Stimulated activated effector memory CD8-positive, alpha-beta T cell treated with anti-CD3 and anti-CD28 coated beads, Interleukin-12 subunit alpha, Interleukin-12 subunit beta, amount 100 ng/mL, for 72 hours (primary cell): Measurements from ENCODE around the gene TCEA2.

Experiments used
- ATAC-seq: fragments of 150-1000 bp; cut with Tn5 transposase; 2 replicates; pipeline ENCODE4 v1.10.0; 2021
- DNase-seq, 2 donors: peaks; one replicate each; pipeline ENCODE4 v3.0.0; 2021 to 2022; ENCODE audit warnings: low spot score in 2 of 2
- H3K27ac Mint-ChIP-seq: one replicate; pipeline ENCODE4 v1.8.0; 2022; ENCODE audit warnings: mild to moderate bottlenecking, mixed read lengths
- H3K36me3 Mint-ChIP-seq: one replicate; pipeline ENCODE4 v1.8.0; 2022; ENCODE audit warnings: mild to moderate bottlenecking, mixed read lengths
- H3K4me1 Mint-ChIP-seq: one replicate; pipeline ENCODE4 v1.8.0; 2022; ENCODE audit warnings: mixed read lengths
- H3K4me3 Mint-ChIP-seq: one replicate; pipeline ENCODE4 v1.8.0; 2022; ENCODE audit warnings: mild to moderate bottlenecking, mixed read lengths
- H3K9me3 Mint-ChIP-seq: one replicate; pipeline ENCODE4 v1.8.0; 2022; ENCODE audit warnings: mixed read lengths

Gene TCEA2

DNA sequence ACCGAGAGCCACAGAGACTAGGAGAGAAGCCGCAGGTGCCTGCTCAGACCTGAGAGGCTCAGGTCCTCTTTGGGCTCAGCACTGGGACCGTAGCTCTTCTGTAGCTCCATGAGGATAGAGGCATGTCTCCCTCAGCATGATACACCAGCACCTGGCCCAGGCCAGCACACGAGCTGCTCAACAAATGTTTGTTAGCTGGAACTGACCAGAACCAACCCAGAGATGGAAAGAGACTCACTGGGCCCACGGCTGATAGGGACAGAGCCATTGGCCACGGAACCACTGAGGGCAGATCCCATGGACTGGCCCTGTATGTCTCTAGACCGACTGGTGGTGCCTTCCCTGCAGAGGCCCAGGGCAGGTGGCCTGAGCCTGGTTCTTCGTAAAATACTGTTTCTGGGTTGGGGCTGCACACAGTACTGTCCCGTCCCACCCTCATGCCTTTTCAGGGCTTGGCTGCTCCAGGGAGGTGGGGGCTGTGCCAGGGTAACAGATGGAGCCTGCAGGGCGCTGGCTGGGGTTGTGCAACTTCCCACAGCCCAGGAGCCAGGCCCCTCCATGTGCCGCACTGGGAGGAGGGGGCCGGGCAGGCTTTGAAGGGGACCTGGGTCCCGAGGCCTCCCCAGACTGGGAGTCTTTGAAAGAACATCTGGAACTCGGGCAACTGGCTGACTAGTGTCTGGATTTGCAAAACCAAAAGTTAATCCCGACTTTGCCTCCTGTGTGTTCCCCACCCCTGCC lies 21.8 kb upstream of the TCEA2 start:
- ATAC-seq, result no peak
- Mint-ChIP-seq H3K4me3 (peak overlapping the region; percentile 71), H3K9me3 (no peaks in the 10 kb centered on the region), H3K4me1 (peaks cover 22% of the 10 kb centered on the region), H3K27ac (no peak overlapping the region), H3K36me3 (peaks cover 5% of the 10 kb centered on the region)
- DNase-seq, result no peak

DNA sequence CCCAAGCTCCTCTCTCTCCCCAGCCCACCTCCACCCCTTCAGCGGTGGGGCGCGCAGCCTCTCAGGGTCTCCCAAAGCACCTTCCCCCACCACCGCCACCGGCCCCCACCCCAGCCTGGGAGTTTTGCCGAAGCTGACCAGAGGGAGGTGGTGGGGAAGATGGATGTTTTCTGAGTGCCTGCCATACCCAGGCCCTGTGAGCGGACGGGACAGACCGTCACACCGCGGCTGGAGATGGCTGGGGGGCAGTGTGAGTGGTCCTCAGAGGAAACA lies 21.3 kb upstream of the TCEA2 start:
- Mint-ChIP-seq H3K27ac (peak overlapping the region; percentile 82), H3K4me1 (peaks cover 22% of the 10 kb centered on the region)

DNA sequence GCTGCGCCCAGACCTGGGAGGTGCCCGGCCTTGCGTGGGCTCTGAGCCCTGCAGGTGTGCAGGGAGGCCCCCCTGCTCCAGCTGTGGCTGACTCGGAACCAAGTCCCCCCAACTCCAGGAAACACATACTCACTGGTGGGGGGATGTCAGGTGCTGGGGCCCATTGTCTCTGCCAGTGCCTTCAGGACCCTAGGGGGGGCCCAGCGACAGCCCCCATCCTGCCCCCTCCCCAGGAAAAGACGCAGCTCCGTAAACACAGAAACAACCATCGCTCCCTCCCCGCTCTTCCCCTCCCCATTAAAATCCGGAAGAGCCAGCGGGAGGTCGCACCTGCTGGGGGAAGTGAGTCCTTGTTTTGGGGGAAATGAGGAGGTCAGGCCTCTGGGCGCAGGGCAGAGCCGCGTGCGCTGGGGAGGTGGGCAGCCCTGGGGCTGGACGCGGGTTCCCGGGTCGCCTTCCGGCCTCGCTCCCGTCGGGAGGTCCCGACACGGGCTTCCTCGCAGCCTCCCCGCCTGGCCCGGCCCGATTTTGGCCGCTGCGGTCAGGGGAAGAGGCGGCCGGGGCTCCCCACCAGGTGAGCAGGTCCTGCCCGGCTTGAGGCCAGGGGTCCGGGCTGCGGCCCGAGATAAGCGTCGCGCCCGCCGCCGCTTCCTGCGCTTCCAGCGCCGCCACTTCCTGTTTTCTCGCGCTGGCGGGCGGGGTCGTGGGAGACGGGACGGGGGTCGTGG lies 20.8 kb upstream of the TCEA2 start:
- no peak for DNase-seq
- Mint-ChIP-seq H3K4me3 (peak overlapping the region; percentile 71), H3K9me3 (no peaks in the 10 kb centered on the region), H3K4me1 (peaks cover 22% of the 10 kb centered on the region), H3K27ac (peak overlapping the region; percentile 82), H3K36me3 (peaks cover 5% of the 10 kb centered on the region)
- ATAC-seq, result no peak

More for the DNA sequence above, 21.3 kb upstream of the TCEA2 start:
- peaks cover 5% of the 10 kb centered on the region for H3K36me3 Mint-ChIP-seq
- no peak for ATAC-seq
- H3K4me3 Mint-ChIP-seq, result peak overlapping the region; percentile 71
- DNase-seq, result no peak
- H3K9me3 Mint-ChIP-seq, result no peaks in the 10 kb centered on the region

DNA sequence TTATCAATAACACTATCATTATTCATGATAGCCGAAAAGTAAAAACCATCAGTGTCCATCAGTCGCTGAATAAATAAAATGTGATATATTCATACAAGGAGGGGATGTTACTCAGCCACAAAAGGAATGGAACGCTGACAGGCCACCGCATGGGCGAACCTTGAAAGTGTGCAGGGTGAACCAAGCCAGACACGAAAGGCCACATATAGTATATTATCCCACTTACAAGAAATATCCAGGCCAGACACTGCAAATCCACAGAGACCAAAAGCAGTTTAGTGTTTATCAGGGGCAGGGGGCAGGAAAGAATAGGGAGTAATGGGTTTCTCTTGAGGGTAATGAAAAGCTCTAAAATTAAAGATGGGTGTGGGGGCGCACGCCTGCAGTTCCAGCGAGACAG lies 19.2 kb upstream of the TCEA2 start:
- no peak for ATAC-seq
- Mint-ChIP-seq H3K27ac (no peak overlapping the region), H3K9me3 (no peaks in the 10 kb centered on the region), H3K4me1 (peaks cover 17% of the 10 kb centered on the region), H3K4me3 (peak overlapping the region; percentile 71), H3K36me3 (no peaks in the 10 kb centered on the region)
- no peak for DNase-seq

DNA sequence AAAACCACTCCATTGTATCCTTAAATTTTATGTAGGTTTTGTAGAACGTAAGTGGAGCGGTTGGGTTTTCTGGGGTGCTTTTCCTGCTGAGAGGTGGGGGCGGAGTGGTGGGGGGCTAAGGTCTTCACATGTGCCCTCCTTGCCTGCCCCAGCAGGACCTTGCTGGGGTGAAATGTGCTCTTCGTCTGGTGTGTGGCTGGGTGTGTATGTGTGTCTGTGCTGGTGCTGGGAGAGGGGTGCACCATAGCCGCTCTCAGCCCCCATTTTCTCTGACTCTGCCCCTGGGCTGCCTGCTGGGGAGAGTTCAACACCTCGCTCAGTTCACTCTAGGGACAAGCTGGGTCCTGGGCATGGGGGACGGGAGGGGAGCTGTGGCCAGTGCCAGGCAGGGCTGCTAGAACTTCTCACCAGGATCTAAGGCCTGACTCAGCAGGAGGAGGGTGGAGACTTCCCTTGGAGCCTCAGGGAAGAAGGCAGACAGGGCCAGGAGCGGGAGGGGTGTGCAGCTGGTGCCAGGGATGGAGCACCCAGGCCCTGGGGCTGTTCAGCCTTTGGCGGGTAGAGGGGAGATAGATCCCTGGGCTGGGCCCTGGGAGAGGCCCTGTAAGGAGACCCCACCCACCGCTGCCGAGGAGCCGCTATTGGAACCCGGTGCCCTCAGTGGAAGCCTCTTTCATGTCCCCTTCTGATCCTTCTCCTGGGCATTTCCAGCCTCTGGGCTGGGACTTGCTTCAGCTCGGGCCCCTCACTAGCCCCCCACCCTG lies 18.3 kb upstream of the TCEA2 start:
- Mint-ChIP-seq H3K36me3 (no peaks in the 10 kb centered on the region), H3K9me3 (no peaks in the 10 kb centered on the region), H3K4me3 (no peak overlapping the region), H3K4me1 (peaks cover 17% of the 10 kb centered on the region), H3K27ac (no peak overlapping the region)
- ATAC-seq (no peak), DNase-seq (no peak)

DNA sequence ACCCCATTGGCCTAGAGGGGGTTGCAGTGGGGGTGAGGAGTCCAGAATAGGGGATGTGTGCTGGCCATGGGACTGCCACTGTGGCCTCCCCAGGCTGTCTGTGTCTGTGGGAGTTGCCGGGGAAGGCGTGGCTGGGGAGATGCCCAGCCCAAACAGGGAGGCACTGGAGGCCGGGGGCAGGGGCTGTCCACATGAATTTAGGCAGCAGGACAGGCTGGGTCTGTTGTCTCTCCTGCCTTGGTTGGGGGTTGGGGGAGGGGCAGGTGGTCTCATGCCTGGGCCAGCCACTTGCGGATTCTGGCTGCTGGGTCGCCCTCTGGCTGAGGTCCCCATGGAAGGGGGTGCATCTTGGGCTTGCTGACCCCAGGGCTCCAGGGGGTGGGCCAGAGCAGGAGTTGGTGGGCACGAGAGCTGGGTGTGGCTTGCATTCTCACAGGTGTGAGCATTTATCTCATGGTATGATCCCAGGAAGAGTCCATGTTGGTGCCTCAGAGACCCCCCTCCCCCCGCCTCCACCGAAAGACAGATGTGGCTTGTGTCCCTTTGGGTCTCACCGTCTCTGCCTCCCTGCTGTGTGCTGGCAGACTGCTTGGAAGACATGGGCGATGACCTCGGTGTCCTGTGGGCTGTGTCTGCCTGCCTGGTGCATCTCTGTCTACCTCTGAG lies 17.5 kb upstream of the TCEA2 start:
- Mint-ChIP-seq H3K9me3 (no peaks in the 10 kb centered on the region), H3K4me3 (no peak overlapping the region), H3K4me1 (peaks cover 17% of the 10 kb centered on the region), H3K27ac (no peak overlapping the region), H3K36me3 (no peaks in the 10 kb centered on the region)
- ATAC-seq (no peak), DNase-seq (no peak)

DNA sequence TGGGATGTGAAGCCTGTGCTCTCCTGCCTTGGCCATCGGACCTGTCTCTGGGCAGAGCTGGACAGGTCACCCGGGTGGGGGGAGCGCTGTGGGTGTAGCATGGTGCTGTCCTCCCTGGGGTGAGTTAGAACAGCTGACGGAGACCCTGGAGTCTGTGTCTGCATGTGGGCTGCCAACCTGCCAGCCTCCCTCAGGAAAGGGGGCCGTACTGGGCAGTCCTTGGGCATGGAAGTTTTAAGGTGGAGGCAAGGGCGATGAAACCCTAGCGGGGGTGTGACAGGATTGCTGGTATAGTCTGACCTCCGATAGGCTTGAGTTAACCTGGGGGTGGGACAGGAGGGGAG lies 16.0 kb upstream of the TCEA2 start:
- no peak overlapping the region for H3K27ac Mint-ChIP-seq
- no peaks in the 10 kb centered on the region for H3K36me3 Mint-ChIP-seq
- ATAC-seq (no peak), DNase-seq (no peak)
- peaks cover 17% of the 10 kb centered on the region for H3K4me1 Mint-ChIP-seq
- H3K9me3 Mint-ChIP-seq, result no peaks in the 10 kb centered on the region
- H3K4me3 Mint-ChIP-seq, result peak overlapping the region; percentile 38

DNA sequence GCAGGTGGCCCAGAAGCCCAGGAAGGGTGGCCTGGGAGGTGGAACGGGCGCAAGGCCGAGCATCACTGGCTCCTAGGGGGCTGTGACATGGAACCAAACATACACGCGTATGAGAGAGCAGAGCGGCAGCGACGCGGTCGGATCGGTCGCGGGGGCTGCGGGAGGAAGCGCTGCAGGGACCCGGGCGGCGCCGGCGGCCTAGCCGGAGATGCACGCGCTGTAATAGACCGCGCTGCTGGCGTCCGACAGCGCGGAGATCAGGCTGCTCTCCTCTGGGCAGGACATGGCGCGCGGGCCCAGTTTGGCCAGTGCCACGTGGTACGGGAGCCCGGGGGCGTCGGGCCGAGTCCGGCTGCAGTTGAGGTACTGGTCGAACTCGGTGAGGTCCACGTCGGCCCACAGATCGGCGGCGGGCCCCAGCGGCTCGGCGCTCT lies 15.0 kb upstream of the TCEA2 start:
- ATAC-seq (no peak), DNase-seq (no peak)
- no peaks in the 10 kb centered on the region for H3K36me3 Mint-ChIP-seq
- H3K27ac Mint-ChIP-seq, result no peak overlapping the region
- H3K9me3 Mint-ChIP-seq, result no peaks in the 10 kb centered on the region
- peak overlapping the region; percentile 38 for H3K4me3 Mint-ChIP-seq
- H3K4me1 Mint-ChIP-seq, result peaks cover 17% of the 10 kb centered on the region

DNA sequence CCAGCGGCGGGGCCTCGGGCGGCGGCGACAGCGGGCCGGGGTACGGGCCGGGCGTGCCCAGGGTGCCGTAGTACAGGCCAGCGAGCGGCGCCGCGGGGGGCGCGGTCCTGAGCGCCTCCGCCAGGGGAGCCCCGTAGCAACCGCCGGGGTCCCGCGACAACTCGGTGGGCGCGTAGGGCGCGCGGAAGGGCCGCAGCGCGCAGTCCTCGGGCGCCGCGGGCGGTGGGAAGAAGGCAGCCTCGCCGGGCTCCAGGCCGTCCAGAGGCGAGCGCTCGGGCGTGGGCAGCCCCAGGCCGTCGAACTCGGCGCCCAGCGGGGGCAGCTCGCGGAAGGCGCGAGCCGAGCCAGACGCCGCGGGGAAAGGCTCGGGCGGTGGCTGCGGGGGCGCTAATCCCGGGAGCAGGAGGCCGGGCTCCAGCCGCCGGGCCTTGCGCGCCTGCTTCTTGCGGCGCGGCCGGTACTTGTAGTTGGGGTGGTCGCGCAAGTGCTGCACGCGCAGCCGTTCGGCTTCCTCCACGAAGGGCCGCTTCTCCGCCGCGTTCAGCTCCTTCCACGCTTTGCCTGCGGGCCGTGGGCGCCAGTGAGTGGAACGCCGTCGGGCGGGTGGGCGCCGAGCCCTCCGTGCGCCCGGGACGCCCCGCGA lies 14.5 kb upstream of the TCEA2 start:
- Mint-ChIP-seq H3K4me1 (peaks cover 20% of the 10 kb centered on the region), H3K27ac (no peak overlapping the region), H3K4me3 (peak overlapping the region; percentile 53), H3K36me3 (no peaks in the 10 kb centered on the region), H3K9me3 (no peaks in the 10 kb centered on the region)
- ATAC-seq, result no peak
- no peak for DNase-seq

DNA sequence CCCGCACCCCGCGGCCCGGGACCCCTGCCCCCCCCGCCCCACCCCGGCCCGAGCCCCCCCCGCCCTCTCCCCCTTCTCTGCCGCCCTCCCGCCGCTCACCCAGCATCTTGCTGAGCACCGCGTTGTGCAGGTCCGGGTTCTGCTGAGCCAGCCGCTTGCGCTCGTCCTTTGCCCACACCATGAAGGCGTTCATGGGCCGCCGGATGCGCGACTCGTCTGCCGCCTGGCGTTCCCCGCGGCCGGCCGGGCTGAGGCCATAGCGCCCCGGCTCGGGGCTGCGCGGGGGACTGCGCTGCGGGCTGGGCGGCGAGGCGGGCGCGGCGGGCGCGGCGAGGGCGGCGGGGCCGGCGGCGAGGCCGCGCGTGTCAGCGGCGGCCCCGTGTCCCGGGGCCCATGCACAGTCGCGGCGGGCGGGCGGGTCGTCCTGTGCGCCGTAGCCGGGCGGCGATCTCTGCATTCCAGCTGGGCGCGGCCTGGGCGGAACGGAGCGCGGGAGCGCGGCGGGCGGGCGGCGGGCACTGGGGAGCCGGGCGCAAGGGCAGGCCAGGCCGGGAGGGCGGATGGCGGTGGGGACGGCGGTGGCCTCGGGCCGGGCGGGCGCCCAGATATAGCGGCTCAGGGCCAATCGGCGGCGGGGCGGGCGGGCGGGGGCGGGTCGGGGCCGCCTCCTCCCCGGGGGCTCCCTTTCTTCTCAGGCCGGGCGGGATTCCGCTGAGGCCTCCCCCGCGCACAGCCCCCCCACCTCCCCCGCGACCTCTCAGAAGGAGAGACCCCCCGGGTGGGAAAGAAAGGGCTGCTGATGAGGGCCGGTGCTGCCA lies 13.7 kb upstream of the TCEA2 start, which contains the start of gene SOX18:
TSS of gene SOX18 (minus strand) at position 580 of the 818 bp plus-strand sequence. CDS start at position 457, 123 bp downstream.
- no peak within 1 kb of the TSS for H3K27ac Mint-ChIP-seq
- DNase-seq (no peak), ATAC-seq (peak; percentile 66)
- peak within 1 kb of the TSS; percentile 53 for H3K4me3 Mint-ChIP-seq
- peaks cover 24% of the 10 kb centered on the region for H3K4me1 Mint-ChIP-seq
- no peaks in the 10 kb centered on the region for H3K9me3 Mint-ChIP-seq
- H3K36me3 Mint-ChIP-seq, result peaks cover under 1% of the 10 kb centered on the region

DNA sequence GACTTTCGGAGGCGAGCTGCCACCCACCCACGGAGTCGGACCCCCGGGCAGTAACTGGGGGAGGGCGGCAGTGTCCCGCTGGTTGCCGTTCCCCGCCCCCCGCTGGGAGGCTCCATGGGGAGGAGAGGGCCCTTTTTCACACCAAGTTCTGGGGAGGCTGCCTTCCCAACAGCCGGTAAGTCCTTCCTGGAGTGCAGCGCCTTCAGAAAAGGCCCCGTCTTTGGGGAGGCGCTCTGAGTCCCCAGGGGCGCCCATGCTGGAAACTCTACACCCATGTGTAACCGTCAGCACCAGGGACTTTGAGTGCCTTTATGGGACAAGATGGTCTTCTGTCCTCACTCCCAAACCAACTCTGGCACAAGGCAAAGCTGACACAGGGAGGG lies 13.1 kb upstream of the TCEA2 start:
- H3K36me3 Mint-ChIP-seq, result peaks cover 4% of the 10 kb centered on the region
- peaks cover 24% of the 10 kb centered on the region for H3K4me1 Mint-ChIP-seq
- no peaks in the 10 kb centered on the region for H3K9me3 Mint-ChIP-seq
- ATAC-seq (no peak), DNase-seq (no peak)
- H3K4me3 Mint-ChIP-seq, result peak overlapping the region; percentile 37
- no peak overlapping the region for H3K27ac Mint-ChIP-seq

DNA sequence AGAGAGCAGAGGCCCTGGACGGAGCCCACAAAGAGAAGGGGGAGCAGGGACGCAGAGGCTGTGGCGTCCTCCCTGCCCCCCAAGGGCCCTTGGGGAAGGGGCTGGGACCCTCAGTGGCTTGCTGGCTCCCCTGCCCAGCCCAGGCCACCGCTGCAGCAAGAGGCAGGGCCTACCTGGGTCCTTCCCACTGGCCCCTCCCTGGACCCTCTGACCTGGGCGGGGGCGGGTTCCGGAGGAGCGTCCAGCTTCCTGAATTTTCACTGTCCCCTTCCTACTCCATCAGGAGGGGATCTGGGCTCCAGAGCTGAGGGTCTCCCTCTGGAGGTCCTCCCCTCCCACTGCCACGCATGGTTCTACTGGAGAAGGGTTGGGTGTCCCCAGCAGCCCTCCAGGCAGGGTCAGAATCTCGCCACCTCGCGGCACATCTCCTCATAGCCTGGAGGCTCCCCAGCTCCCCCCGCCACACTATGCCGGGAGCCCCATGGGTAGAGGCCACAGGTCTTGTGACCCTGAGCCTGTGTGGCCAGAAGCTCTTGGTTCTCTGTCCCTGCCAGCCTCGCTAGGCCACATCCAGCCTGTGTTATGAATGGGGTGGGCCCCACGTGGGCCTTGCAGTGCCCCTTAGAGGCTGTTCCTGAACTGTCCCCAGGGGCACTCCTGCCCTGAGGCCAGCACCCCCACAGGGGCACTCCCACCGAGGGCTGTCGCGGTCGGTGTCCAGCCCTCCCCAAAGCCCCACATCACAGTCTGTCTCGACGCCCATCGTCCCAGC lies 12.6 kb upstream of the TCEA2 start:
- Mint-ChIP-seq H3K27ac (no peak overlapping the region), H3K36me3 (peaks cover 4% of the 10 kb centered on the region), H3K4me3 (peak overlapping the region; percentile 37), H3K9me3 (no peaks in the 10 kb centered on the region), H3K4me1 (peaks cover 29% of the 10 kb centered on the region)
- DNase-seq (no peak), ATAC-seq (no peak)

DNA sequence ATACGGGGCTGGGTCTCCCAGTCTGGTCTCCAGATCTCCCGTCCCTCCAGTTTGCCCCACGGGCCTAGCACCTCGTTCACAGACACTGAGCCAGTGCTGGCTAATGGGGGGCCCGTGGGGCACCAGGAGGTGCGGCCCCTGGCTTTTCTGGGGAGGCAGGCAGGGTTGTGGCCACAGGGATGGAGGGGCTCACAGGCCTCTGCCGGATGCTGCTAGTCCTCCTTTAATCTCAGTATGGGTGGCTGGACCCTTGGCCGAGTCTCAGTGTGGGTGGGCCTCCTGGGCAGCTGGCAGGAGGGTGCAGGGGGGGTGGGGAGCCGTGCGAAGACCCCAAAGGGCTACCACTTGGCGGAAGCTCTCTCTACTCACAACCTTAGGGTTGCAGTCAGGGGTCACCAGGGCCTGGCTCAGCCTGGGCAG lies 12.0 kb upstream of the TCEA2 start:
- no peak for ATAC-seq
- Mint-ChIP-seq H3K9me3 (no peaks in the 10 kb centered on the region), H3K27ac (no peak overlapping the region), H3K4me1 (peaks cover 26% of the 10 kb centered on the region), H3K36me3 (peaks cover 4% of the 10 kb centered on the region), H3K4me3 (peak overlapping the region; percentile 24)
- no peak for DNase-seq
